Lung microvascular endothelial cell (primary cell): ENCODE data around the gene CUX1. TPM values are rescaled to one million over a fixed set of nuclear protein-coding genes. Genes with fewer than 3 reads are reported as not detected.
A peak's percentile ranks its signal among the peaks of the same experiment; 100 is the strongest.

Source experiments
- DNase-seq, 2 donors: peaks; one replicate each; pipeline versions ENCODE4 v3.0.0 to v3.0.0-alpha.2; 2010; ENCODE audit warnings: low read depth in 2 of 2
- total RNA-seq: library from RNA; depleted of rRNA; stranded (reverse); fragments of >200 nt; gene quantifications from 2 replicates; pipeline ENCODE4 v1.2.1, GENCODE V29; 2014

The CUX1 gene
- total RNA-seq, 1 donor from 2014 or later: 22.8 TPM

GRCh38 chr7:102283477-102284189 lies 466.2 kb downstream of the CUX1 start:
- DNase-seq: no peak

GRCh38 chr7:102284399-102284798 lies 467.0 kb downstream of the CUX1 start:
- DNase-seq: no peak

DNA sequence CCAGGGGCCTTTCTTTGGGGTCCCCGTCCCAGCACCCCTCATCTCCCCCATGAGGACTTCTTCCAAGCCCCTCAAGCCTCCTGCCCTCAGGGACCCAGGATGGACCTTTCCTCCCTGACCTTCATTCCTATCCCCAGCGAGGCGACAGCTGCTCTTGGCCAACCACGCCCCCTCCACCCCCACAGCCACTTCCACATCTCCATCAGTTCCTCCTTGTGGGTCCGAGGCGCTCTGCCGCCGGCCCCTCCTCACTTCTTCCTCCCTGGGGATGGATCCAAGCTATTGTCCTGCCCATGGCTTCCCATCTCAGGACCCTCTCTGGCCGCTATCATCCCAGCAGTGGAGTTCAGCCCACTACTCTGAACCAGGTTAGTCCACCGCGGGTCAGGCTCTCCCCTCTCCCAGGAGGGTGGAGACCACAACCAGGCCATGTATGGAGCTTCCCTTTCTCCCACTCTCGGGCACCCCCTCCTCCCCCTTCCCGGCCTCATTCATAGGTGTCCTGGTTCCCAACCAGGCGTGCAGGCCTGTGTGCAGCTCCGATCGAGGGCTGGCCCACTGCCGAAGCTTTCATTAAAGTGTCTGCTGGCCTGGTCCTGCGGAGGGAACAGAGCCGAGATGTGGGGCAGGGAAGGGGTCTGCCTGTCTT lies 467.6 kb downstream of the CUX1 start:
- no peak for DNase-seq

DNA sequence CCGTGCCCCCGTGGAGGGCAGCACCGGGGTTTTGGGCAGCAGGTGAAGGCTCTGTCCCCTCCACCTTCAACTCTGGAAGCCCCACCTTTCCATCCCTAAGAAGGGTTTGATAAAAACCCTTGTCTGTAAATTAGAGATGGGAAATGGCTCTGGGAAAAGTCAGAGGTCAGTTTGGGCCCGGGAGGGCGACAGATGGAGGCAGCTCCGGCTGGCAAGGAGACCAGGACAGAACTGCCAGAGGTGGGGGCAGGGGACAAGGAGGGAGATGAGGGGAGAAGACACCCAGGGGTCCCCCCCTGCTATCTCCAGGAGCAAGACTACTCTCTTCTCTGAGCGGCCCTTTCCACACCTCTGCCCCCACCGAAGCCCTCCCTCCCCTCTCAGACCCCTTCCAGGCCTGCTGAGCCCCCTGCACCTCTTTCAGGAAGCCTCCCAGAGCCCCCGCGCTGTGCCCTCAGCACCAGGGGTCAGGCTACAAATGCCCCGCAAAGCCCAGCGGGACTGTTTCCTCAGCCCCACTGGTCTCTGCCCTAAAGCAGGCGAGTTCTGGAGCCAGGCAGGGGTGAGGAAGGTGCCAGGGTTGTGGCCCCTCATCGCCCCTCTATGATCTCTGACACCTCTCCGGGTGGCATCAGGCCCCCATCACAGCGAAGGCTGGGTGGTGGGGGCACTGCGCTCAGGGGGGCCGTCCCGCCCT lies 468.3 kb downstream of the CUX1 start:
- DNase-seq: no peak

GRCh38 chr7:102286237-102287110 lies 469.0 kb downstream of the CUX1 start, which contains the start of gene SH2B2:
TSS of gene SH2B2 (plus strand) at chr7:102286868. CDS start at chr7:102300551, 13,683 bp downstream.
- peak; percentile 44 to 61 for DNase-seq

DNA sequence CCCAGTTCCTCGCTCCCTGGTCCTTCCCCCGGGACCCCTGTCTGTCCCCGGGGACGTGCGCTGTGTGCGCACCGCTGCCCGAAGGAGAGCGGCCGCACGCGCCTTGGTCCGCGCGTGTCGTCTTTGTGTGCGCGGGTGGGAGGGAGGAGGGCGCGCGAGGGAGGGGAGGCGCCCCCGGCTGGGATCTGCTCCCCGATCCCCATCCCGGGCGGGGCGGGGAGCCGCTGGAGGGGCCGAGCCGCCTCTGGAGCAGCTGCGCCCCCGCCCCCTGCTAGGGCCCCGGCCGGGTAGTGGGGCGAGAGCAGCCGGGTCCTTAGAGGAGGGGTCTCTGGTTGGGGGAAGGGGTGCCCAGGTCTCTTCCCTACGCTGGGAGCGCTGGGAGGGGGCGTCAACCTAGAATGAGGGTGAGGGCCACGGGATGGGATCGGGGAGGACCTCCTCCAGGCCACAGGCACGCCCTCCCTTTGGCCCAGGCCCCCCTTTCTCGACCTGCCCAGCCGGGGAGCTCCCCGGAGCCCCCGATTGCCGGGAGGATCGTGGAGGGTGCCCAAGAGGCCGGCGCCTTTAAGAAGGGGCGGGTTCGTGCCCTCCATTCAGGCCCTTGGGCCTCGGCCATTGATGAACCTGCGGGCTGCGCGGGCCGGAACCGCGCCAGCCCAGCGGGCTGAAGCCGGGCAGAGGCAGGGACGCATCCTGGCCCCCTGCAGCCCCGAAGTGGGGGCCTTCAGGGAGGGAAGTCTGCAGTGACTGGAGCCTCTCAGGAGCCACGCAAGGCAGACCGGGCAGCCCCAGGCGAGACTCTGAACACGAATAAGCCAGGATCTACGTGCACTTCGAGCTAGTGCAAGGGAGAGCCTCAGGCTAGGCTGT lies 469.9 kb downstream of the CUX1 start:
- no peak for DNase-seq

DNA sequence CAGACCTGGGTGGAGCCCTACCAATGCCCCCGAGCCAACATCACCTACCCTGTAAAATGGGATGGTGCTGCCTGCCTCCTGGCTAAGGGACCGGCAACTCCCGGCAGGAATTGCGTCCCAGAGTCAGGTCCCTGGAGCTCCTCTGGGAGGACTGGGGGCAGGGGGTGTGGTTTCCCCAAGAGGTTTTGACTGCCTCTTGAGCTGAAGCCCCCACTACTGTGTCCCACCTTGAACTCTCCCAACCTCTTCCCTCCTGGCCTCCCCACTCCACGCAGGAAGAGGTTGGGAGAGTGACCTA lies 470.5 kb downstream of the CUX1 start:
- DNase-seq: no peak

GRCh38 chr7:102288285-102288930 lies 471.0 kb downstream of the CUX1 start:
- DNase-seq: no peak

GRCh38 chr7:102289057-102289456 lies 471.6 kb downstream of the CUX1 start:
- no peak for DNase-seq

DNA sequence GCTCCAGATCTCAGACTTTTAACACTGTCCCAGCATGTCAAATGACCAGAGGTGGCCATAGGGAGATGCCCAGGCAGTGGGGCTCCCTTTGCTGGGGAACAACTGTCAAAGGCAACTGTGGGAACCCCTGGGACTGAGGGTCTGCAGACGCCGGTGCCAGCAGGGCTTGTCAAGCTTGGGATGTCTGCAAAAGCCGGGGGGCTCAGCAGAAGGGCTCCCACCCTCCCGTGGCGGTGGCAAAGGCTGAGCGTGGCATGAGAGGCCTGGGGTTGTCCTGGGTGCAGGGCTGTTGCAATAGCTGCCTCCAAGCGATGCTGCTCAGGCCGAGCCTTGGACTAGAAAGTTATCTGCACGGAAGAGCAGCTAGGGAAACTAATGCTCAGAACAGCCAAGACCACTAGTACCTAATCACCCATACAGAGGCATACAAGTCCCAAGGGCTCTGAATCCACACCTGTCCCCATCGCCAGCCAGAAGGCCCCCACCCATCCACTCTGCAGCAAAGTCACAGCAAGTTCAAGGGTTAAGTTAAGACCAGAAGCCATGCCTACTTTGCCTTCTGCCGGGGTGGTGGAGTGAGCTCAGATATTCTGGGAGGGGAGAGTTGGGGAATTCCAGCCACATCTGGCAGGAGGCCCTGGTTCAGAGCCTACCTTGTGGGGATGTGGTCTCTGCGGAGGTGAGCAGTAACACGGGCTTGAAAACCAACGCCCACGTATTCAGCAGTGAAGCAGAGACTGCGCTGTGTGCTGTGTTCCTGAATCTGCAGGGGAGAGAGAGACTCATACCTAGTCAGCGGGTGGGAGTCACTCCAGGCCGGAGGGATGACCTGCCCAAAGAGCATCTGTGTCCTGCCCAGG lies 473.9 kb downstream of the CUX1 start:
- DNase-seq: no peak

GRCh38 chr7:102291916-102292267 lies 474.5 kb downstream of the CUX1 start:
- DNase-seq: no peak

- DNase-seq: no peak
Observed at GRCh38 chr7:102292813-102293798, 475.7 kb downstream of the CUX1 start.

GRCh38 chr7:102294589-102294988 lies 477.2 kb downstream of the CUX1 start:
- DNase-seq: no peak

- DNase-seq: no peak
Observed at GRCh38 chr7:102295346-102296178, 478.1 kb downstream of the CUX1 start.

DNA sequence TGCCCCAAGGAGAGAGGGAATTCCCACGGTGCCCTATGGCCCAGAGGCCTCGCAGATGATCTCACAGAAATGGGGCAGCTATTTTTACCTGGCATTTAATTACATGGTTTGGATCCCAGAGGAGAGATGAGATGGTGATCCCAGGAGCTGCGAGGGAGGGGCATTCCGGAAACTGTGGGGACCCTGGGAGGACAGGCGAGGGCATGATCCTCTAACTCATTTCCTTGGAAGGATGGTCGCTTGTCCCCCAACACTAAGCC lies 478.7 kb downstream of the CUX1 start:
- DNase-seq: no peak

DNA sequence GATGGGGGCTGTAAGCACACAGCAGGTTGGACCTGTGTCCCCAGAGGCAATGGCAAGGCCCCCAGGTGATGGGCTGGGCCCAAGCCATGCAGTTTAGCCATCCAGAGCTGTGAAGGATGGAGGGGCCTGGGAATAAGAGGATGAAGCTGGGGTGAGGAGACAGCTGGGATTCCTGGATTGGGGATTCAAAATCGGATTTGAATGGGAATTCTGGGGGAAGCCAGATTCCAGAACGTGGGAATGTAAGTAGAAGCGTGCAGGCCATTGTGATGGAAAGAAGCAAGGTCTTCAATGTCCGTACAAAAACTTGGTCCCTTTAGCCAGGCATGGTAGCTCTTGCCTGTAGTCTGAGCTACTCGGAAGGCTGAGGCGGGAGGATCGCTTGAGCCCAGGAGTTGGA lies 479.1 kb downstream of the CUX1 start:
- no peak for DNase-seq

DNA sequence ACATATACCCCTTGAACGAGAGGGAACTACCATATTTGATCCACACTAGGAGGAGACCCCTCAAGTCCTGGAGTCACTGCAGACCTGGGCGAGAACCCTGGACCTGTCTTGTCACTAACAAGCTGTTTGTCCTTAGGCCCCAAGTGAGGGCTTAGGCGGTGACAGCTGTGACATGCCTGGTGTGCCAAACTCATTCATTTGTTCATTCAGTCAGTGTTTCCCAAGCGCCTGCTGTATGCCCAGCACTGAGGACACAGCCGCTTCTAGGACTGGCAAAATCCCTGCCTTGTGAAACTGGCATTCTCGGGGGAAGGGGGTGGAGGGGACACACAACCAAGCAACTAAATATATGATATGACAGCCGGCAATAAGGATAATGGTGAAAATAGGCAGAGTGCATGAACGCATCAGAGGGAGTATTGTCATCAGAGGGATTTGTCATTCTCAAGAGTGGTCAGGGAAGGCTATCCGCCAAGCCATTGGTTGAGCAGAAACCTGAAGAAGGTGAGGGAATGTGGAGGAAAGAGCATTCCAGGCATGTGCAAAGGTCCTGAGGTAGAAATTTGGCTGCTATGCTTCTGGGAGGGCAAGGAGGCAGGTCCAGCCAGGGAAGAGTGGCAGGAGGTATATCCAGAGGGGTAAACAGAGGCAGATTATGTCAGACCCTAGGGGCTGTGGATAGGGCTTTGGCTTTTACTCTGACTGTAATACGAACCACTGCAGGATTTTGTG lies 480.2 kb downstream of the CUX1 start:
- DNase-seq: no peak
